ENCODE measurements around the gene CAMK2B. TPM values are rescaled to one million over a fixed set of nuclear protein-coding genes. Genes with fewer than 3 reads are reported as not detected.

Gene CAMK2B
- total and polyA plus RNA-seq, 12 donors = 30.8 to 152 (median 113) TPM

DNA sequence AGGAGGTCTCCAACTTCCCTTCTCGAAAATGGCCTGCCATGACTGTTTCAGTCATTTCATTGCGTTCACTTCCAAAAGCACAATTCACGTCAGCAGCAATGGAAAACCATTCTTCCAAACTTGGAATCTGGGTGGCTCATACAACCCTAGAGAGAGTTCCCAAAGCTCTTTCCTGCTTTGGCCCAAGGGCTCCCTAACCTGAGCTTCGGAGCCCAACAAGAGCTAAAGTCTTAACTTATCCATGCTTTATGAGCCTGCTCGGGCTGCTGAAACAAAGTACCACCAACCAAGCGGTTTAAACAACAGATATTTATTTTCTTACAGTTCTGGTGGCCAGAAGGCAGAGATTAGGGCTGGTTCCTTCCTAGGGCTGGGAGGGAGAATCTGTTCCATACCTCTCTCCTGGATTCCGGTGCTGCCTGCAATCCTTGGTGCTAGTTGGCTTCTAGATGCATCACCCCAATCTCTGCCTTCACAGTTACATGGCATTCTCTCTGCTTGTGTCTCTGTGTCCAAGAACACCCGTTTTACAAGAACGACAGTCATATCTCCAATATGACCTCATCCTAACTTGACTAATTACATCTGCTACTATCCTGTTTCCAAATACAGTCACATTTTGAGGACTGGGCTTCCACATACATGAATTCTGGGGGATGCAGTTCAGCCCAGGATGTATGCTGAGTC lies 33.5 kb downstream of the CAMK2B start:
- Histone ChIP-seq H3K9me3 (no peaks in the 10 kb centered on the region), H3K4me3 (no peak overlapping the region), H3K27ac (peak overlapping the region; percentile 38 to 91 (median 76)), H3K36me3 (no peaks in the 10 kb centered on the region), H3K27me3 (peaks cover 0 to 9% (median 0%) of the 10 kb centered on the region in 7 donors), H3K4me1 (peaks cover 17 to 95% (median 57%) of the 10 kb centered on the region in 9 donors)
- peak in 3 of 8 donors; percentile 3 to 33 (median 6) for ATAC-seq
- 46 to 47% methylated on average over 9 of the region's 9 CpGs for WGBS, 2 donors
- no peak for TF ChIP-seq CTCF (IDR thresholded peaks at IDR 0.05)
- no peak for DNase-seq
- intact Hi-C loops (cut with DNase I) = loop anchor here in 2 of 10 donors (5.0 kb wide), 1 partner anchor 35 kb away; no protein-coding TSS in a partner anchor

- Histone ChIP-seq H3K9me3 (no peaks in the 10 kb centered on the region), H3K4me1 (peaks cover 17 to 98% (median 57%) of the 10 kb centered on the region in 9 donors), H3K36me3 (no peaks in the 10 kb centered on the region), H3K27ac (peak overlapping the region; percentile 38 to 91 (median 76)), H3K4me3 (no peak overlapping the region), H3K27me3 (peaks cover 0 to 9% (median 0%) of the 10 kb centered on the region in 7 donors)
- peak; percentile 67 to 82 (median 78) for ATAC-seq
- WGBS, 2 donors = 42 to 45% methylated on average over 18 of the region's 18 CpGs
- TF ChIP-seq CTCF (IDR thresholded peaks at IDR 0.05) = no peak
- peak; percentile 81 to 83 for DNase-seq
- intact Hi-C loops (cut with DNase I) = loop anchor here in 2 of 10 donors (5.0 kb wide), 1 partner anchor 34 kb away; no protein-coding TSS in a partner anchor
Measured at GRCh38 chr7:44291066-44291732, 34.2 kb downstream of the CAMK2B start.

- peaks cover 17 to 92% (median 53%) of the 10 kb centered on the region in 9 donors for H3K4me1 ChIP-seq
- intact Hi-C loops (cut with DNase I) = loop anchor here in 2 of 10 donors (5.0 kb wide), 1 partner anchor 33 kb away; no protein-coding TSS in a partner anchor
Measured at GRCh38 chr7:44290252-44290620, 35.2 kb downstream of the CAMK2B start.

More at GRCh38 chr7:44290252-44290620, 35.2 kb downstream of the CAMK2B start:
- DNase-seq = peak in 1 of 2 donors; percentile 8
- Histone ChIP-seq H3K27me3 (peaks cover 0 to 9% (median 0%) of the 10 kb centered on the region in 7 donors), H3K4me3 (no peak overlapping the region), H3K27ac (peak overlapping the region in 9 of 10 donors; percentile 15 to 91 (median 73)), H3K9me3 (no peaks in the 10 kb centered on the region), H3K36me3 (no peaks in the 10 kb centered on the region)
- no peak for TF ChIP-seq CTCF (IDR thresholded peaks at IDR 0.05)
- ATAC-seq = no peak
- WGBS, 2 donors = 64 to 65% methylated on average over 12 of the region's 12 CpGs

All from heart right ventricle (tissue), 16 donors.